IPS-18c (cell line): ENCODE data around the gene STK25.
"Not testable (repeated sequence)": the region's sequence is repeated elsewhere in the genome, so short reads cannot be mapped to it uniquely, and the experiment has no call there.

Experiments
- H3K4me3 ChIP-seq: 2 replicates; pipeline ENCODE4 v1.7.0; 2013; ENCODE audit warnings: low read depth, mild to moderate bottlenecking, low read length, moderate library complexity; ENCODE audit not compliant: insufficient read depth
- H3K9me3 ChIP-seq: one replicate; pipeline ENCODE4 v1.6.1; 2013; ENCODE audit warnings: mild to moderate bottlenecking, low read length, moderate library complexity; ENCODE audit not compliant: control insufficient read depth, insufficient read depth

The STK25 gene

GRCh38 chr2:241461693-241462677 lies 46.4 kb downstream of the STK25 start:
- H3K9me3 ChIP-seq = no peaks in the 10 kb centered on the region
- H3K4me3 ChIP-seq = no peak overlapping the region

GRCh38 chr2:241460631-241461030 lies 47.8 kb downstream of the STK25 start:
- H3K9me3 ChIP-seq = peaks cover 3% of the 10 kb centered on the region
- H3K4me3 ChIP-seq = no peak overlapping the region

- Histone ChIP-seq H3K4me3 (no peak overlapping the region), H3K9me3 (peaks cover 3% of the 10 kb centered on the region)
Observed at GRCh38 chr2:241459520-241459919, 48.9 kb downstream of the STK25 start.

- H3K9me3 ChIP-seq = peaks cover 3% of the 10 kb centered on the region
- no peak overlapping the region for H3K4me3 ChIP-seq
Observed at GRCh38 chr2:241458687-241459086, 49.7 kb downstream of the STK25 start.

GRCh38 chr2:241456546-241456945 lies 51.8 kb downstream of the STK25 start:
- H3K4me3 ChIP-seq = no peak overlapping the region
- H3K9me3 ChIP-seq = peaks cover 3% of the 10 kb centered on the region

- peaks cover 3% of the 10 kb centered on the region for H3K9me3 ChIP-seq
- H3K4me3 ChIP-seq = no peak overlapping the region
Observed at GRCh38 chr2:241454837-241455485, 53.4 kb downstream of the STK25 start.

- not testable (repeated sequence) for H3K9me3 ChIP-seq, H3K4me3 ChIP-seq
Observed at GRCh38 chr2:241453919-241454318, 54.5 kb downstream of the STK25 start.

- peaks cover 5% of the 10 kb centered on the region for H3K9me3 ChIP-seq
- no peak overlapping the region for H3K4me3 ChIP-seq
Observed at GRCh38 chr2:241451840-241452506, 56.4 kb downstream of the STK25 start.

GRCh38 chr2:241450092-241450491 lies 58.3 kb downstream of the STK25 start:
- not testable (repeated sequence) for H3K4me3 ChIP-seq, H3K9me3 ChIP-seq

GRCh38 chr2:241445426-241445825 lies 63.0 kb downstream of the STK25 start:
- Histone ChIP-seq H3K4me3 (no peak overlapping the region), H3K9me3 (peaks cover 2% of the 10 kb centered on the region)

- no peak overlapping the region for H3K4me3 ChIP-seq
- H3K9me3 ChIP-seq = peaks cover 2% of the 10 kb centered on the region
Observed at GRCh38 chr2:241443486-241444223, 64.7 kb downstream of the STK25 start.
